DND-41 (cell line): Measurements from ENCODE around the gene PLEKHJ1.

Experiments
- ATAC-seq: fragments of 200-7000 bp; cut with Tn5 transposase; 3 replicates; pipeline ENCODE4 v1.9.1; 2021; ENCODE audit warnings: low read depth; ENCODE audit not compliant: insufficient read depth
- DNase-seq: peaks from one replicate; pipeline ENCODE4 v3.0.0-alpha.2; 2020
- H2AFZ ChIP-seq: 2 replicates; pipeline ENCODE4 v1.6.0; 2012; ENCODE audit warnings: low read depth, low read length
- H3K27ac ChIP-seq: 2 replicates; pipeline ENCODE4 v1.5.1; 2012; ENCODE audit warnings: low read length, inconsistent platforms
- H3K27me3 ChIP-seq: fragments of 200-600 bp; sonication (generic); 2 replicates; pipeline ENCODE4 v1.6.0; 2012; ENCODE audit warnings: low read length, mild to moderate bottlenecking, inconsistent platforms; ENCODE audit not compliant: insufficient read depth, poor library complexity
- H3K36me3 ChIP-seq: 2 replicates; pipeline ENCODE4 v1.5.1; 2012; ENCODE audit warnings: low read length, inconsistent platforms; ENCODE audit not compliant: insufficient read depth
- H3K4me1 ChIP-seq: 2 replicates; pipeline ENCODE4 v1.5.1; 2012; ENCODE audit warnings: mild to moderate bottlenecking, low read length; ENCODE audit not compliant: insufficient read depth
- H3K4me2 ChIP-seq: 2 replicates; pipeline ENCODE4 v1.6.0; 2012; ENCODE audit warnings: mild to moderate bottlenecking, moderate library complexity, low read length, inconsistent platforms; ENCODE audit not compliant: insufficient read depth
- H3K4me3 ChIP-seq, 2 experiments: fragments of 200-600 bp in 1 of 2; shearing (Covaris generic) in 1 of 2; 2 replicates each; pipeline ENCODE4 v1.5.1; 2012 to 2016; ENCODE audit warnings: inconsistent platforms in 2 of 2, low read length in 2 of 2, mild to moderate bottlenecking in 2 of 2, low read depth in 1 of 2, moderate library complexity in 1 of 2
- H3K79me2 ChIP-seq: 2 replicates; pipeline ENCODE4 v1.6.0; 2012; ENCODE audit warnings: low read length, inconsistent platforms; ENCODE audit not compliant: insufficient read depth
- H3K9ac ChIP-seq: 2 replicates; pipeline ENCODE4 v1.6.0; 2012; ENCODE audit warnings: low read depth, mild to moderate bottlenecking, inconsistent platforms, low read length, moderate library complexity
- H3K9me3 ChIP-seq: 2 replicates; pipeline ENCODE4 v1.5.1; 2012; ENCODE audit warnings: low read length, moderate library complexity, mild to moderate bottlenecking, inconsistent platforms; ENCODE audit not compliant: insufficient read depth, severe bottlenecking
- H4K20me1 ChIP-seq: 2 replicates; pipeline ENCODE4 v1.6.0; 2012; ENCODE audit warnings: low read length; ENCODE audit not compliant: insufficient read depth
- EZH2 ChIP-seq: IDR thresholded peaks from 3 replicates; pipeline ENCODE4 v1.6.1; 2012; ENCODE audit warnings: borderline replicate concordance, low read depth, mild to moderate bottlenecking, moderate library complexity, low read length, inconsistent platforms; ENCODE audit not compliant: severe bottlenecking
- TF ChIP-seq, protein P1 (sequence below): IDR thresholded peaks from 2 replicates; pipeline ENCODE4 v1.5.1; 2012; ENCODE audit warnings: borderline replicate concordance, low read length, moderate library complexity, mild to moderate bottlenecking; ENCODE audit not compliant: poor library complexity, severe bottlenecking; ENCODE audit errors: extremely low read depth

The PLEKHJ1 gene

DNA sequence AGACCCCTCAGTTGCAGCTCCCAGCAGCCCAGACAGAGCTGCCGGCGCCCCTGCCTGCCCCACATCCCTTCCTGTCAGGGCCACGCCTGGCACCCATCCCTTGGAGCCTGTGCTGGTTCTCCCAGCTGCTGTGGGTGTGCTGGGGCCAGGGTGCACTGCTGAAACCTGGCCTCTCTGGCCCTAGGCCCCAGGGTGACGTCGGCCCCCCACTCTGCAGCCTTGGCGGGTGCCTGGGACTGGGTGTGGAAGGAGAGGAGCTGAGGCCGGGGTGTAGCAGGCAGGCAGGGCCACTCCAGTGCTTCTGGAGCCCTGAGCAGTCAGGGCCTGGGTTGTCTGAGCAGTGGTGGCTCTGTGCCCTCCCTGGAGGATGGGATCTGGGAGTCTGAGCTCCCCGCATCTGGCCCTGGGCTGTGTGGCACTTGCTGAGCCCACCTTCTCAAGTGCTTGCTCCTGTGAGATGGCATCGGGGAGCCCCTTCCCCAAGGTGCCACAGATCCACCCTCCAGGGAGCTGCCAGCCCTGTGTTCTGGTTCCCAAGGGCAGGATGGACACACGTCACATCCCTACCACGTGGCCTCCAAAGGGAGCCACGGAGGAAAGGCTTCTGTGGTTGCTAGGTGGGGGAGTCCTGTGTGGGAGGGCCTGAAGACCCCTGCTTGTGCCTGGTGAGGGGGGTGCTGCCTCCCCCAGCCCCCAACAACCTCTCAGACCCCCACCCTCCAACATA is 5.2 kb downstream of the PLEKHJ1 start:
- Histone ChIP-seq H3K36me3 (peaks cover 81% of the 10 kb centered on the region), H3K27me3 (no peaks in the 10 kb centered on the region), H3K4me2 (no peak overlapping the region), H3K79me2 (peaks cover 58% of the 10 kb centered on the region), H4K20me1 (peaks cover 60% of the 10 kb centered on the region), H3K27ac (no peak overlapping the region), H3K9me3 (no peaks in the 10 kb centered on the region), H3K9ac (no peak overlapping the region), H3K4me1 (peaks cover 27% of the 10 kb centered on the region), H2AFZ (no peak overlapping the region), H3K4me3 (no peak overlapping the region)
- peak; percentile 12; the same call in 1 of the 3 replicates for ATAC-seq
- TF ChIP-seq EZH2, result no peak
- TF ChIP-seq, protein P1, sequence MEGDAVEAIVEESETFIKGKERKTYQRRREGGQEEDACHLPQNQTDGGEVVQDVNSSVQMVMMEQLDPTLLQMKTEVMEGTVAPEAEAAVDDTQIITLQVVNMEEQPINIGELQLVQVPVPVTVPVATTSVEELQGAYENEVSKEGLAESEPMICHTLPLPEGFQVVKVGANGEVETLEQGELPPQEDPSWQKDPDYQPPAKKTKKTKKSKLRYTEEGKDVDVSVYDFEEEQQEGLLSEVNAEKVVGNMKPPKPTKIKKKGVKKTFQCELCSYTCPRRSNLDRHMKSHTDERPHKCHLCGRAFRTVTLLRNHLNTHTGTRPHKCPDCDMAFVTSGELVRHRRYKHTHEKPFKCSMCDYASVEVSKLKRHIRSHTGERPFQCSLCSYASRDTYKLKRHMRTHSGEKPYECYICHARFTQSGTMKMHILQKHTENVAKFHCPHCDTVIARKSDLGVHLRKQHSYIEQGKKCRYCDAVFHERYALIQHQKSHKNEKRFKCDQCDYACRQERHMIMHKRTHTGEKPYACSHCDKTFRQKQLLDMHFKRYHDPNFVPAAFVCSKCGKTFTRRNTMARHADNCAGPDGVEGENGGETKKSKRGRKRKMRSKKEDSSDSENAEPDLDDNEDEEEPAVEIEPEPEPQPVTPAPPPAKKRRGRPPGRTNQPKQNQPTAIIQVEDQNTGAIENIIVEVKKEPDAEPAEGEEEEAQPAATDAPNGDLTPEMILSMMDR, result no peak
- no peak for DNase-seq

DNA sequence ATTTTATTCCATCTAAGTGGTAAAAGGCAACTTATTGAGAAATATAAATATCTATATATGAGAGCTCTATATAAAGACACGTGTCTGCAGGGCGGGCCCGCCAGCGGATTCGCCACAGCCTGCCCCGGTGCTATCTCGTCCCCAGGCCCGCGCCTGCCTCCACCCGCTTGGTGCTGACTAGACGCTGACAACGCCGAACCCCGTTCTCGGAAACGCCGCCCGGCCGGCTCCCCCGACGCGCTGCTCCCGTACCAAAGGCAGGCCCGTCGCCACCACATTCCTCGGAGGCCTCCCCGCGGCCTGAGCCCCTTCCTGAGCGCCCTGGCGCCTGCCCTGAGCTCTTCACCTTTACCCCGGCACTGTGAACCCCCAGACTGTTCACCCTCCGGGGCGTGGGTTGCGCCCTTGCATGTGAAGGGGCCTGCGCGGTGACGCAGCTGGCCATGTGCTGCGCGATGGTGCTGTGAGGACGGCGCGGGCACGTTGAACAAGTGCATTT is 6.0 kb downstream of the PLEKHJ1 start:
- Histone ChIP-seq H3K27me3 (no peaks in the 10 kb centered on the region), H3K4me3 (no peak overlapping the region), H2AFZ (no peak overlapping the region), H3K27ac (no peak overlapping the region), H3K36me3 (peaks cover 90% of the 10 kb centered on the region), H3K9me3 (no peaks in the 10 kb centered on the region), H3K4me2 (no peak overlapping the region), H3K4me1 (peaks cover 25% of the 10 kb centered on the region), H3K9ac (no peak overlapping the region), H4K20me1 (peaks cover 61% of the 10 kb centered on the region), H3K79me2 (peaks cover 49% of the 10 kb centered on the region)
- DNase-seq (no peak), ATAC-seq (no peak)
- TF ChIP-seq, protein P1, result no peak
- TF ChIP-seq EZH2, result no peak

DNA sequence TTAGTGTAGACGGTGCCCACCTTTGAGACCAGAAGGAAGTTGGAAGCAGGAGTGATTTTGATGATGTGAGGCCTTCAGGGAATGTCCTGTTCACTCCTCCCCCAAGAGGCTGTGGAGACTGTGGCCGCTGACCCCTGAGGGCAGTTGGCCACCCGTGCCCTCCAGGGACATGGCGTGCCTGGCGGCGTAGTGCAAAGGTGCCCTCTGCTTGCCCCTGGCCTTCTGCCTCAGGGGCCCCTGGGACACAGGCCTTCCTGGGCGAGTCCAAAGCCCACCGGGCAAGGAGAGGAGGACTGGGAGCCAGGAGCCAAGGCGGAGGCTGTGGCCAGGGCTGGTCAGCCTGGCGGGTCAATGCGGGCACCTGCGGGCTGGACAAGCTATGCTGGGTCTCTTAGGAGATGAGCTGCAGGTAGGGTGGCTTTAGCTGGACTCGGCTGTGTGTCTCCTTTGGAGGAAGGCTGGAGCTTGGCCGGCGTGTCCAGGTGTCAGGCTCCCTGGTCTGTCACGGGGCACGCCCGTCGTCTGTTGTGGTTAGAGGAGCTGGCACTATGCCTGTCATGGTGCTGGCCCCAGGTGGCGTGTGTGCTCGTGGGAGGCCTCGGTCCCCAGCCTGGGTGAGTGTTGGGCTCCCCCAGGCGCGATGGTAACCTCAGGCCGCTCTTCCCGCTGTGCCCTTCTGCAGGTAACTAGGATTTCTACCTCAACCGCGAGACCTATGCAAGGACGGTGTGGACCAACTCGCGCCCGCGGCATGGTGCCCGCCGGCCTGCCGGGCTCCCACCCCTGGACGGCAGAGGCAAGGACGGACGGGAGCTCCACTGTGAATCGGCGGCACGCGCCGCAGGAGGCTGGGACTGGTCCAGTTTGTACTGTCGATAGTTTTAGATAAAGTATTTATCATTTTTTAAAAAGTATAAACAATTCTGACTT is 6.8 kb downstream of the PLEKHJ1 start:
- Histone ChIP-seq H3K36me3 (peaks cover 94% of the 10 kb centered on the region), H3K4me1 (peaks cover 17% of the 10 kb centered on the region), H3K27me3 (no peaks in the 10 kb centered on the region), H3K27ac (no peak overlapping the region), H3K79me2 (peaks cover 42% of the 10 kb centered on the region), H3K4me2 (no peak overlapping the region), H2AFZ (no peak overlapping the region), H4K20me1 (peaks cover 56% of the 10 kb centered on the region), H3K4me3 (no peak overlapping the region), H3K9me3 (no peaks in the 10 kb centered on the region), H3K9ac (no peak overlapping the region)
- TF ChIP-seq EZH2, result no peak
- DNase-seq, result no peak
- ATAC-seq, result no peak
